Loucy (cell line): ENCODE measurements around the gene RAP2C.

Experiments used
- H2AFZ ChIP-seq: fragments of 200-600 bp; sonication (generic); 2 replicates; pipeline ENCODE4 v1.6.0; 2016; ENCODE audit warnings: antibody characterized with exemption, mild to moderate bottlenecking, low read length, moderate library complexity
- H3F3A ChIP-seq: fragments of 200-600 bp; 2 replicates; pipeline ENCODE4 v1.6.0; 2016; ENCODE audit warnings: antibody characterized with exemption, low read depth, mild to moderate bottlenecking
- H3K27me3 ChIP-seq: fragments of 200-600 bp; sonication (generic); 2 replicates; pipeline ENCODE4 v1.6.1; 2014; ENCODE audit warnings: low read length, mild to moderate bottlenecking; ENCODE audit not compliant: insufficient read depth, poor library complexity, severe bottlenecking
- H3K36me3 ChIP-seq: fragments of 200-600 bp; sonication (generic); 2 replicates; pipeline ENCODE4 v1.6.1; 2016; ENCODE audit warnings: low read length; ENCODE audit not compliant: insufficient read depth
- H3K4me1 ChIP-seq: fragments of 200-600 bp; sonication (generic); 2 replicates; pipeline ENCODE4 v1.5.1; 2014; ENCODE audit warnings: low read length, mild to moderate bottlenecking; ENCODE audit not compliant: insufficient read depth, poor library complexity, severe bottlenecking
- H3K4me2 ChIP-seq: fragments of 200-600 bp; sonication (generic); 2 replicates; pipeline ENCODE4 v1.6.0; 2014; ENCODE audit warnings: antibody characterized with exemption, low read length, low read depth, mild to moderate bottlenecking; ENCODE audit not compliant: poor library complexity, severe bottlenecking
- H3K4me3 ChIP-seq: fragments of 200-600 bp; sonication (generic); 2 replicates; pipeline ENCODE4 v1.5.1; 2014; ENCODE audit warnings: low read length, mild to moderate bottlenecking, mixed read lengths; ENCODE audit not compliant: poor library complexity, severe bottlenecking
- H3K79me2 ChIP-seq: fragments of 200-600 bp; sonication (generic); 2 replicates; pipeline ENCODE4 v1.6.1; 2014; ENCODE audit warnings: low read length; ENCODE audit not compliant: insufficient read depth
- H3K9ac ChIP-seq: fragments of 200-600 bp; sonication (generic); 2 replicates; pipeline ENCODE4 v1.6.0; 2014; ENCODE audit warnings: mild to moderate bottlenecking, low read depth, low read length, moderate library complexity; ENCODE audit not compliant: poor library complexity, severe bottlenecking
- H3K9me2 ChIP-seq: fragments of 200-600 bp; sonication (generic); replicated peaks from 2 replicates; pipeline ENCODE4 v1.6.1; 2016; ENCODE audit warnings: low read depth, low read length, mixed read lengths
- H3K9me3 ChIP-seq: fragments of 200-600 bp; sonication (generic); 2 replicates; pipeline ENCODE4 v1.6.1; 2014; ENCODE audit warnings: mild to moderate bottlenecking, antibody characterized with exemption, low read length, low read depth; ENCODE audit not compliant: insufficient read depth
- H4K20me1 ChIP-seq: fragments of 200-600 bp; sonication (generic); 2 replicates; pipeline ENCODE4 v1.6.0; 2014; ENCODE audit warnings: antibody characterized with exemption, low read length, mild to moderate bottlenecking; ENCODE audit not compliant: insufficient read depth, poor library complexity, severe bottlenecking
- EZH2phosphoT487 ChIP-seq: fragments of 200-600 bp; IDR thresholded peaks from 2 replicates; pipeline ENCODE4 v1.6.1; 2018; ENCODE audit warnings: antibody characterized with exemption, mild to moderate bottlenecking, moderate library complexity, borderline replicate concordance
- TF ChIP-seq, protein P1 (sequence below): fragments of 200-600 bp; sonication (generic); conservative IDR thresholded peaks from 2 replicates; pipeline ENCODE4 v1.5.1; 2014; ENCODE audit warnings: mild to moderate bottlenecking, antibody characterized with exemption, low read length

Gene RAP2C

DNA sequence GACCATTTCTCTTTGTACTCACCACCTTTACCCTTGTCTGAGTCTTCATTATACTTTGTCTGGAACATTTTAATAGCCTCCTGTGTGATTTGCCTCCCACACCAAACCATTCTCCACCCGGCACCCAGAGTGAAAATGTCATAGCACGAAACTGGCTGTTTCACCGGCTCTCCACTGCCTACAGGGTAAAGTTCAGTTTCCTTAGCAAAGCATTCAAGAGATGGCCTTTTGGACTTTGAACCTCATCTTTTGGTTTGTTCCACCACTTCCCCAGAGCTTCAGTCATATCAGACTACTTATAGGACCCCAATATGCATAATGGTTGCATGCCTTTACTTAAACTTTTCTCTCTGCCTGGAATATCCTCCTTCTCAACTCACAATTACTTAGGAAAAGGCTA is 38.3 kb downstream of the RAP2C start:
- no peak overlapping the region for H3K9ac ChIP-seq
- TF ChIP-seq EZH2phosphoT487 = no peak
- TF ChIP-seq, protein P1, sequence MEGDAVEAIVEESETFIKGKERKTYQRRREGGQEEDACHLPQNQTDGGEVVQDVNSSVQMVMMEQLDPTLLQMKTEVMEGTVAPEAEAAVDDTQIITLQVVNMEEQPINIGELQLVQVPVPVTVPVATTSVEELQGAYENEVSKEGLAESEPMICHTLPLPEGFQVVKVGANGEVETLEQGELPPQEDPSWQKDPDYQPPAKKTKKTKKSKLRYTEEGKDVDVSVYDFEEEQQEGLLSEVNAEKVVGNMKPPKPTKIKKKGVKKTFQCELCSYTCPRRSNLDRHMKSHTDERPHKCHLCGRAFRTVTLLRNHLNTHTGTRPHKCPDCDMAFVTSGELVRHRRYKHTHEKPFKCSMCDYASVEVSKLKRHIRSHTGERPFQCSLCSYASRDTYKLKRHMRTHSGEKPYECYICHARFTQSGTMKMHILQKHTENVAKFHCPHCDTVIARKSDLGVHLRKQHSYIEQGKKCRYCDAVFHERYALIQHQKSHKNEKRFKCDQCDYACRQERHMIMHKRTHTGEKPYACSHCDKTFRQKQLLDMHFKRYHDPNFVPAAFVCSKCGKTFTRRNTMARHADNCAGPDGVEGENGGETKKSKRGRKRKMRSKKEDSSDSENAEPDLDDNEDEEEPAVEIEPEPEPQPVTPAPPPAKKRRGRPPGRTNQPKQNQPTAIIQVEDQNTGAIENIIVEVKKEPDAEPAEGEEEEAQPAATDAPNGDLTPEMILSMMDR = no peak
- H3K4me3 ChIP-seq = no peak overlapping the region
- no peaks in the 10 kb centered on the region for H3K4me1 ChIP-seq
- H3F3A ChIP-seq = no peaks in the 10 kb centered on the region
- H3K4me2 ChIP-seq = no peak overlapping the region
- H2AFZ ChIP-seq = no peak overlapping the region
- H4K20me1 ChIP-seq = no peaks in the 10 kb centered on the region
- H3K27me3 ChIP-seq = no peaks in the 10 kb centered on the region
- H3K79me2 ChIP-seq = no peaks in the 10 kb centered on the region
- no peaks in the 10 kb centered on the region for H3K36me3 ChIP-seq
- H3K9me3 ChIP-seq = no peaks in the 10 kb centered on the region
- no peaks in the 10 kb centered on the region for H3K9me2 ChIP-seq

DNA sequence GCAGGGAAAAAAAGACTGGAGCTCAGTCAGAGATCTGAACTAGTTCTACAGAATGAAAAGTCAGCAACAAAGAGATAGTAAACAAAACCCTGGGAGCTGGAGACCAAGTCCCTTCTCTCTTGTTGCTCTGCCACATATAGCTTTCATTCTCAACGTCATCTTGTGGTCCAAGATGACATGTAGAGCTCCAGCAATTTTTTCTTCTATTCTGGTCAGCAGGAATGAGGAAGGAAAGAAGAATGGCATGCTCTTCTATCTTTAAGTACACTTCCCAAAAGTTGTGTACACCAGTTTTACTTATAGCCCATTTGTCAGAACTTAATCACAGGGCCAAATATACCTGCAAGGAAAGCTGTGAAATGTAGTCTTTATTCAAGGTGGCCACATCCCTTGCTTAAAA is 45.6 kb downstream of the RAP2C start:
- Histone ChIP-seq H3K9me2 (no peaks in the 10 kb centered on the region), H3K79me2 (no peaks in the 10 kb centered on the region), H3K27me3 (no peaks in the 10 kb centered on the region), H4K20me1 (no peaks in the 10 kb centered on the region), H3K9ac (no peak overlapping the region), H3F3A (no peaks in the 10 kb centered on the region), H3K4me3 (no peak overlapping the region), H3K4me2 (no peak overlapping the region), H2AFZ (no peak overlapping the region), H3K9me3 (no peaks in the 10 kb centered on the region), H3K36me3 (no peaks in the 10 kb centered on the region), H3K4me1 (no peaks in the 10 kb centered on the region)
- no peak for TF ChIP-seq EZH2phosphoT487
- TF ChIP-seq, protein P1 = no peak

DNA sequence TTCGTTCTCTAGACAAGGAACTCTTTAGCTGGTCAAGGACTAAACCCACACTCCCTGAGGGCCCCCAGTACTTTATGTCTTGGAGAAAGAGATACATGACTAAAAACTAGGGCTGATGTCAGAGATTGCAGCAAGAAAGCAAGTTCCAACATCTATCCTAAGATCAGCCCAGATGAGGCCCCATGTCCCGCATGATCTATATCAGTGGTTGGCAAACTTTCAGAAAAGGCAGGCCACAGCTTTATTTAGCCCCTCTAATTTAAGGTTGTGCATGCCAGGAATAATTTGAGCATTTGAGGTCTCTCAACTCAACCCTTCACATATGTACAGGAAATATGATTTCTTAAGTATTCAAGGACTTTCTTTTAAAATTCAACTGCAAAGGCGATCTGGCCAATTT is 47.4 kb downstream of the RAP2C start:
- Histone ChIP-seq H3K79me2 (no peaks in the 10 kb centered on the region), H3K9me3 (no peaks in the 10 kb centered on the region), H3K4me1 (no peaks in the 10 kb centered on the region), H3K4me2 (no peak overlapping the region), H3K4me3 (no peak overlapping the region), H3K9me2 (no peaks in the 10 kb centered on the region), H3K9ac (no peak overlapping the region), H3F3A (no peaks in the 10 kb centered on the region), H4K20me1 (no peaks in the 10 kb centered on the region), H3K36me3 (no peaks in the 10 kb centered on the region), H2AFZ (no peak overlapping the region), H3K27me3 (no peaks in the 10 kb centered on the region)
- TF ChIP-seq EZH2phosphoT487 = no peak
- TF ChIP-seq, protein P1 = no peak
